Thyroid gland (tissue), 4 donors: ENCODE results near the gene WDR27.

Source experiments
- POLR2A ChIP-seq, 2 donors: fragments of 450-650 bp; IDR thresholded peaks; one replicate each; pipeline ENCODE4 v1.6.1; 2017; ENCODE audit warnings: antibody characterized with exemption in 2 of 2, mild to moderate bottlenecking in 2 of 2, moderate library complexity in 1 of 2
- TF ChIP-seq, protein P1 (sequence below), 6 experiments: fragments of 200-600 bp in 3 of 6; fragments of 450-650 bp in 3 of 6; sonication (generic) in 3 of 6; IDR thresholded peaks; one replicate each; pipeline ENCODE4 v1.5.1; 2016 to 2019; ENCODE audit warnings: antibody characterized with exemption in 6 of 6, mild to moderate bottlenecking in 2 of 6, inconsistent platforms in 1 of 6, moderate library complexity in 1 of 6

DNA sequence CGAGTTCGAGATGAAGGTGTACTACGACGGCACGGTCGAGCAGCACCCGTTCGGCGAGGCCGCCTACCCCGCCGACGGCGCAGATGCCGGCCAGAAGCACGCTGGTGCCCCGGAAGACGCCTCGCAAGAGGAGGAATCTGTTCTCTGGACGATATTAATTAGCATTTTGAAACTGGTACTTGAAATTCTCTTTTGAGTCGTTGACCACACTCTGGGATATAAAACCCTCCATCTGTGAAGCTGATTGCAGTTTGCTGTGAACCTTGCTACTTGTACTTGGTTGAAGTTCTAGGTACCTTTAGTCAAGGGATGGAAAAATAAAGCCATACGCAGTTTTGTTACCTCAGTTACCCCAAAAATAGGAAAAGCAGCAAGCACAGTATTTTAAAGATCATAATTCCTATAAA lies 1.0 kb upstream of the WDR27 start:
- TF ChIP-seq, protein P1, sequence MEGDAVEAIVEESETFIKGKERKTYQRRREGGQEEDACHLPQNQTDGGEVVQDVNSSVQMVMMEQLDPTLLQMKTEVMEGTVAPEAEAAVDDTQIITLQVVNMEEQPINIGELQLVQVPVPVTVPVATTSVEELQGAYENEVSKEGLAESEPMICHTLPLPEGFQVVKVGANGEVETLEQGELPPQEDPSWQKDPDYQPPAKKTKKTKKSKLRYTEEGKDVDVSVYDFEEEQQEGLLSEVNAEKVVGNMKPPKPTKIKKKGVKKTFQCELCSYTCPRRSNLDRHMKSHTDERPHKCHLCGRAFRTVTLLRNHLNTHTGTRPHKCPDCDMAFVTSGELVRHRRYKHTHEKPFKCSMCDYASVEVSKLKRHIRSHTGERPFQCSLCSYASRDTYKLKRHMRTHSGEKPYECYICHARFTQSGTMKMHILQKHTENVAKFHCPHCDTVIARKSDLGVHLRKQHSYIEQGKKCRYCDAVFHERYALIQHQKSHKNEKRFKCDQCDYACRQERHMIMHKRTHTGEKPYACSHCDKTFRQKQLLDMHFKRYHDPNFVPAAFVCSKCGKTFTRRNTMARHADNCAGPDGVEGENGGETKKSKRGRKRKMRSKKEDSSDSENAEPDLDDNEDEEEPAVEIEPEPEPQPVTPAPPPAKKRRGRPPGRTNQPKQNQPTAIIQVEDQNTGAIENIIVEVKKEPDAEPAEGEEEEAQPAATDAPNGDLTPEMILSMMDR (IDR thresholded peaks at IDR 0.05): no peak
- TF ChIP-seq POLR2A (IDR thresholded peaks at IDR 0.05): no peak
